Peyer's patch (tissue), 4 donors: ENCODE results near the gene ZNF230. TPM values are rescaled to one million over a fixed set of nuclear protein-coding genes. Genes with fewer than 3 reads are reported as not detected.

Source experiments
- DNase-seq, 3 donors: peaks; one replicate each; pipeline ENCODE4 v3.0.0-alpha.2; 2017 to 2019
- H3K27ac ChIP-seq, 4 donors: fragments of 200-600 bp; sonication (generic); one replicate each; pipeline ENCODE4 v1.5.1; 2016 to 2019
- H3K27me3 ChIP-seq, 2 donors: fragments of 200-600 bp; sonication (generic); one replicate each; pipeline ENCODE4 v1.5.1; 2019
- H3K36me3 ChIP-seq, 3 donors: fragments of 200-600 bp; sonication (generic); one replicate each; pipeline ENCODE4 v1.5.1; 2016 to 2019
- H3K4me1 ChIP-seq, 4 donors: fragments of 200-600 bp; sonication (generic); one replicate each; pipeline ENCODE4 v1.5.1; 2016 to 2019
- H3K4me3 ChIP-seq, 4 donors: fragments of 200-600 bp; sonication (generic); 1 replicate in 3 of 4; 2 replicates in 1 of 4; pipeline ENCODE4 v1.5.1; 2016 to 2019; ENCODE audit warnings: mild to moderate bottlenecking in 1 of 4
- H3K9me3 ChIP-seq, 4 donors: fragments of 200-600 bp; sonication (generic); one replicate each; pipeline ENCODE4 v1.5.1; 2016 to 2019; ENCODE audit warnings: mild to moderate bottlenecking in 1 of 4
- CTCF ChIP-seq, 6 experiments: fragments of 450-650 bp in 4 of 6; fragments of 200-600 bp in 2 of 6; sonication (generic) in 1 of 6; IDR thresholded peaks; one replicate each; pipeline ENCODE4 v1.5.1; 2017 to 2019; ENCODE audit warnings: antibody characterized with exemption in 6 of 6, mild to moderate bottlenecking in 3 of 6, moderate library complexity in 1 of 6
- POLR2A ChIP-seq, 2 donors: fragments of 450-650 bp; IDR thresholded peaks; one replicate each; pipeline ENCODE4 v1.5.1; 2017; ENCODE audit warnings: antibody characterized with exemption in 2 of 2, mild to moderate bottlenecking in 2 of 2, moderate library complexity in 2 of 2
- total RNA-seq, 4 donors: library from RNA; depleted of rRNA; stranded (reverse); fragments of >200 nt; gene quantifications; one replicate each; pipeline ENCODE4 v1.1.0, GENCODE V29; 2016

ZNF230 gene
- total RNA-seq, 4 donors from 2014 or later, result 3.3 to 11.2 (median 4.0) TPM

- Histone ChIP-seq H3K36me3 (peaks cover 0 to 12% (median 0%) of the 10 kb centered on the region in 3 donors), H3K4me3 (peak overlapping the region; percentile 53 to 98 (median 90)), H3K27ac (peak overlapping the region; percentile 71 to 83 (median 78)), H3K4me1 (peaks cover 0 to 7% (median 1%) of the 10 kb centered on the region in 4 donors), H3K27me3 (no peaks in the 10 kb centered on the region), H3K9me3 (peaks cover 0 to 6% (median 1%) of the 10 kb centered on the region in 4 donors)
- no peak for DNase-seq
- TF ChIP-seq CTCF (IDR thresholded peaks at IDR 0.05), result no peak
- TF ChIP-seq POLR2A (IDR thresholded peaks at IDR 0.05), result no peak
Observed at GRCh38 chr19:44002212-44002565, 568 bp upstream of the ZNF230 start.

GRCh38 chr19:44003461-44004009 lies 778 bp downstream of the ZNF230 start:
- Histone ChIP-seq H3K27ac (peak overlapping the region; percentile 71 to 83 (median 78)), H3K9me3 (peaks cover 0 to 6% (median 2%) of the 10 kb centered on the region in 4 donors), H3K4me1 (peaks cover 0 to 7% (median 1%) of the 10 kb centered on the region in 4 donors), H3K4me3 (peak overlapping the region; percentile 53 to 98 (median 90)), H3K36me3 (peaks cover 0 to 19% (median 0%) of the 10 kb centered on the region in 3 donors), H3K27me3 (no peaks in the 10 kb centered on the region)
- TF ChIP-seq CTCF (IDR thresholded peaks at IDR 0.05) (no peak), POLR2A (IDR thresholded peaks at IDR 0.05) (no peak)
- DNase-seq, result no peak

GRCh38 chr19:44005973-44006372 lies 3.2 kb downstream of the ZNF230 start:
- Histone ChIP-seq H3K9me3 (peaks cover 0 to 30% (median 11%) of the 10 kb centered on the region in 4 donors), H3K4me3 (no peak overlapping the region), H3K27ac (no peak overlapping the region), H3K27me3 (no peaks in the 10 kb centered on the region), H3K4me1 (peaks cover 0 to 7% (median 1%) of the 10 kb centered on the region in 4 donors), H3K36me3 (peaks cover 0 to 44% (median 15%) of the 10 kb centered on the region in 3 donors)
- TF ChIP-seq CTCF (IDR thresholded peaks at IDR 0.05), result no peak
- DNase-seq, result no peak

- Histone ChIP-seq H3K27ac (no peak overlapping the region), H3K36me3 (peaks cover 0 to 59% (median 15%) of the 10 kb centered on the region in 3 donors), H3K4me3 (no peak overlapping the region), H3K4me1 (peaks cover 0 to 7% (median 1%) of the 10 kb centered on the region in 4 donors), H3K27me3 (no peaks in the 10 kb centered on the region), H3K9me3 (peaks cover 0 to 42% (median 12%) of the 10 kb centered on the region in 4 donors)
- TF ChIP-seq CTCF (IDR thresholded peaks at IDR 0.05) (no peak), POLR2A (IDR thresholded peaks at IDR 0.05) (no peak)
- DNase-seq, result no peak
Observed at GRCh38 chr19:44007473-44007872, 4.7 kb downstream of the ZNF230 start.

- peaks cover 0 to 59% (median 15%) of the 10 kb centered on the region in 3 donors for H3K36me3 ChIP-seq
- H3K4me1 ChIP-seq, result no peaks in the 10 kb centered on the region
- no peak for DNase-seq
- no peaks in the 10 kb centered on the region for H3K27me3 ChIP-seq
- no peak overlapping the region for H3K4me3 ChIP-seq
- peaks cover 0 to 60% (median 12%) of the 10 kb centered on the region in 4 donors for H3K9me3 ChIP-seq
- TF ChIP-seq CTCF (IDR thresholded peaks at IDR 0.05), result no peak
- TF ChIP-seq POLR2A (IDR thresholded peaks at IDR 0.05), result no peak
- H3K27ac ChIP-seq, result no peak overlapping the region
Observed at GRCh38 chr19:44010468-44010867, 7.7 kb downstream of the ZNF230 start.
